Tibial nerve (tissue), 4 donors: ENCODE data around the gene DDIT3. TPM values are rescaled to one million over a fixed set of nuclear protein-coding genes. Genes with fewer than 3 reads are reported as not detected.

Experiments
- DNase-seq, 2 donors: peaks; one replicate each; pipeline ENCODE4 v3.0.0-alpha.2; 2019; ENCODE audit warnings: low spot score in 2 of 2
- H3K27ac ChIP-seq, 4 donors: fragments of 200-600 bp; sonication (generic) in 3 of 4; one replicate each; pipeline ENCODE4 v1.5.1; 2017 to 2019; ENCODE audit warnings: mild to moderate bottlenecking in 1 of 4
- H3K27me3 ChIP-seq, 2 donors: fragments of 200-600 bp; sonication (generic) in 1 of 2; one replicate each; pipeline versions ENCODE4 v1.5.1 to v1.6.0; 2017 to 2019
- H3K36me3 ChIP-seq, 3 donors: fragments of 200-600 bp; sonication (generic); one replicate each; pipeline ENCODE4 v1.5.1; 2018 to 2019
- H3K4me1 ChIP-seq, 4 donors: fragments of 200-600 bp; sonication (generic) in 3 of 4; one replicate each; pipeline ENCODE4 v1.5.1; 2017 to 2019
- H3K4me3 ChIP-seq, 4 donors: fragments of 200-600 bp; sonication (generic) in 3 of 4; one replicate each; pipeline ENCODE4 v1.5.1; 2017 to 2019; ENCODE audit warnings: mild to moderate bottlenecking in 1 of 4, moderate library complexity in 1 of 4
- H3K9me3 ChIP-seq, 4 donors: fragments of 200-600 bp; sonication (generic) in 3 of 4; one replicate each; pipeline ENCODE4 v1.5.1; 2017 to 2019
- EP300 ChIP-seq, 2 donors: sonication (generic); formaldehyde crosslinking; IDR thresholded peaks; one replicate each; pipeline ENCODE4 v1.6.1; 2017; ENCODE audit warnings: antibody characterized with exemption in 2 of 2, mild to moderate bottlenecking in 1 of 2
- POLR2A ChIP-seq, 2 donors: fragments of 450-650 bp; IDR thresholded peaks; one replicate each; pipeline ENCODE4 v1.6.1; 2017; ENCODE audit warnings: antibody characterized with exemption in 2 of 2, mild to moderate bottlenecking in 2 of 2, moderate library complexity in 2 of 2
- WGBS, 2 donors: methylation state at CpG; one replicate each; pipeline ENCODE4 v1.1.5; 2018; 5-methylcytosine and 5-hydroxymethylcytosine counted together
- total RNA-seq, 4 donors: library from RNA; depleted of rRNA; stranded (reverse); fragments of >200 nt; gene quantifications; one replicate each; pipeline ENCODE4 v1.1.0, GENCODE V29; 2016
- TF ChIP-seq, protein P1 (sequence below), 5 experiments: fragments of 200-600 bp in 3 of 5; fragments of 450-650 bp in 2 of 5; sonication (generic) in 3 of 5; IDR thresholded peaks; one replicate each; pipeline ENCODE4 v1.5.1; 2016 to 2019; ENCODE audit warnings: antibody characterized with exemption in 5 of 5, mild to moderate bottlenecking in 3 of 5, moderate library complexity in 2 of 5

DDIT3 gene
- total RNA-seq, 4 donors from 2014 or later, result 35.2 to 49.2 (median 42.1) TPM

DNA sequence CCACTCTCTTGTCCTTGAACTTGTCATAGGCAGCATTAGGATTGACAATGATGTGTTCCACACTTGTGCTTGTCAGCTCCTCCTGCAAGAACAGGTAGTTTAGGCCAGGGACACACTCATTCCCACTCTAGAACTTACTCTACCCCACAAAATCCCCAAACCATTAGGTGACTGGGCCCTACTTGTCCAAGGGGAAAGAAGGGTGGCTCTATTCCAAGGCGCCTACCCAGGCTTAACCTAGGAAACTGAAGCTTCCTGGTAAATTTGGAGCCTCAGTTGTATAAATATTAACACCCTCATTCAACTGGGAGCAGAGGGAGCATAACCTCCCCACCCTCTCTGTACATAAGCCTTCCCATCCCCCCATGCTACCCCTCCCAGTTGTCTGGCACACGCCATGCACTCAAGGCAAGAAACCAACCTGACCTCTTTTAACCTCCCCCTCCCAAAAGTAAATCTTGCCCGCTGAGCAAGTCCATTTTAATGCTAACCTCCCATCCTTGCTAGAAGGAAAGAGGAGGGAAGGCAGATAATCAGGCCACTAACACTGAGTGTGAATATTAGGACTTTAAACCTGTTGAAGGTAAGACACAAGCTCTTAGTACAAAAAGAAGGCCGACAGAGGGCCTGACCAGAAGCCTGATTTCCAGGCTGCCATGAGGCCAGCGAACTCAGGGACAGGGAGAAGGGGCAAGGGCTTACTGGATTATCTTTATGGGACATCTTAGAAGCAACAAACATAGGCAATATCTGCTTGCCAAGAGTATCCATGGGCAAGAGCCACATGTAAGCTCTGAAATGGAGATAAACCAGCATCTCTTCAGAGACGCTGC lies 15.7 kb upstream of the DDIT3 start:
- Histone ChIP-seq H3K27me3 (no peaks in the 10 kb centered on the region), H3K4me1 (peaks cover 0 to 9% (median 0%) of the 10 kb centered on the region in 4 donors), H3K27ac (no peak overlapping the region), H3K9me3 (no peaks in the 10 kb centered on the region), H3K36me3 (peaks cover 6 to 90% (median 21%) of the 10 kb centered on the region in 3 donors), H3K4me3 (no peak overlapping the region)
- 68 to 76% methylated on average over 6 of the region's 6 CpGs for WGBS, 2 donors
- no peak for DNase-seq
- TF ChIP-seq EP300 (IDR thresholded peaks at IDR 0.05) (no peak), POLR2A (IDR thresholded peaks at IDR 0.05) (no peak)

DNA sequence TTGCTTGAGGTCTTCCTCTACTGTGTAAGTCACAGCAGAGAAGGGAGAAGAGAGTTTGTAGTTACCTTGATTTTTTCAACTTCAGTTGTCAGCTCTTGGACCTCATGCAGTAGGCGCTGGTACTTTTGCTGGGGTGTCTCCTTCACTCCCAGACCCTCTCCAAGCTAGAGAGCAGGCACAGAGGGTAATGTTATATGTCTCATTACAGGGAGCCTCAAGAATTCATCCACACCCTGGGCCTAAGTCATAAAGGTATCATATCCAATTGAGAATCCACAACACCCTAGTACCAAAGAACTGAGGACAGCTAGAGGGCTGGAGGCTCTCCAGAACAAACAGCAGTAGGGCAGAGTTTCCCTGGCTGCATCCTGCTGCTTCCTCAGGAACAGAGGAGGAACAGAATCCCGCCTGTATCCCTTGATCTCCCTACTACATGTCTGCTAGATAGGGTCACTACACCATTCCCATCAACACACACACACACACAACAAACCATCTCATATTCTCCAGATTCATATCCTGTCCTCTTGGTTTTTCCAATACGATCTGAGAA lies 14.8 kb upstream of the DDIT3 start:
- no peak for TF ChIP-seq EP300 (IDR thresholded peaks at IDR 0.05)
- no peak for TF ChIP-seq POLR2A (IDR thresholded peaks at IDR 0.05)
- TF ChIP-seq, protein P1, sequence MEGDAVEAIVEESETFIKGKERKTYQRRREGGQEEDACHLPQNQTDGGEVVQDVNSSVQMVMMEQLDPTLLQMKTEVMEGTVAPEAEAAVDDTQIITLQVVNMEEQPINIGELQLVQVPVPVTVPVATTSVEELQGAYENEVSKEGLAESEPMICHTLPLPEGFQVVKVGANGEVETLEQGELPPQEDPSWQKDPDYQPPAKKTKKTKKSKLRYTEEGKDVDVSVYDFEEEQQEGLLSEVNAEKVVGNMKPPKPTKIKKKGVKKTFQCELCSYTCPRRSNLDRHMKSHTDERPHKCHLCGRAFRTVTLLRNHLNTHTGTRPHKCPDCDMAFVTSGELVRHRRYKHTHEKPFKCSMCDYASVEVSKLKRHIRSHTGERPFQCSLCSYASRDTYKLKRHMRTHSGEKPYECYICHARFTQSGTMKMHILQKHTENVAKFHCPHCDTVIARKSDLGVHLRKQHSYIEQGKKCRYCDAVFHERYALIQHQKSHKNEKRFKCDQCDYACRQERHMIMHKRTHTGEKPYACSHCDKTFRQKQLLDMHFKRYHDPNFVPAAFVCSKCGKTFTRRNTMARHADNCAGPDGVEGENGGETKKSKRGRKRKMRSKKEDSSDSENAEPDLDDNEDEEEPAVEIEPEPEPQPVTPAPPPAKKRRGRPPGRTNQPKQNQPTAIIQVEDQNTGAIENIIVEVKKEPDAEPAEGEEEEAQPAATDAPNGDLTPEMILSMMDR (IDR thresholded peaks at IDR 0.05), result no peak
- Histone ChIP-seq H3K9me3 (no peaks in the 10 kb centered on the region), H3K4me3 (no peak overlapping the region), H3K27me3 (no peaks in the 10 kb centered on the region), H3K27ac (no peak overlapping the region), H3K36me3 (peaks cover 6 to 90% (median 25%) of the 10 kb centered on the region in 3 donors), H3K4me1 (peaks cover 0 to 9% (median 0%) of the 10 kb centered on the region in 4 donors)
- no peak for DNase-seq
- WGBS, 2 donors, result 86 to 93% methylated on average over 3 of the region's 3 CpGs

DNA sequence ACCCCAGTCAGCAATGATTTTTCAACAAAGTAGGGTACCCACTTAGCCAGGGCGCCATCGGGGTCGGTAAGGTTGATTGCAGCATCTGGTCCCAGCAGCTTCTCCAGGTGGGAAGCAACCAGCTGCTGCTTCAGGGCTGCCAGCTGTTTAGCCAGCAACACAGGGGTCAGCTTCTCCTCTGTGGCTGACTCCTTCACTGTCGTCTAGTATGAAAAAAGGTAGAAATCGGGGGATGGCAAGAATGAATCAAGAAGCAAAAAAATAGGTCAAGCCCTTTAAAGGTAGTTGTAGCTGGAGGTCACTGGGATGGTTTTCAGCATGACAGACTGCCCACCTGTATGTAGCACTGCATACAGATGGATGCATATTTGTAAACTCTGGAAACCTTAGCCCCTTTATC lies 13.9 kb upstream of the DDIT3 start:
- no peaks in the 10 kb centered on the region for H3K27me3 ChIP-seq
- no peaks in the 10 kb centered on the region for H3K9me3 ChIP-seq
- no peak for DNase-seq
- no peak overlapping the region for H3K27ac ChIP-seq
- peaks cover 0 to 9% (median 0%) of the 10 kb centered on the region in 4 donors for H3K4me1 ChIP-seq
- TF ChIP-seq POLR2A (IDR thresholded peaks at IDR 0.05), result no peak
- TF ChIP-seq EP300 (IDR thresholded peaks at IDR 0.05), result no peak
- TF ChIP-seq, protein P1 (IDR thresholded peaks at IDR 0.05), result no peak
- no peak overlapping the region for H3K4me3 ChIP-seq
- 93 to 96% methylated on average over 5 of the region's 5 CpGs for WGBS, 2 donors
- peaks cover 6 to 90% (median 25%) of the 10 kb centered on the region in 3 donors for H3K36me3 ChIP-seq

DNA sequence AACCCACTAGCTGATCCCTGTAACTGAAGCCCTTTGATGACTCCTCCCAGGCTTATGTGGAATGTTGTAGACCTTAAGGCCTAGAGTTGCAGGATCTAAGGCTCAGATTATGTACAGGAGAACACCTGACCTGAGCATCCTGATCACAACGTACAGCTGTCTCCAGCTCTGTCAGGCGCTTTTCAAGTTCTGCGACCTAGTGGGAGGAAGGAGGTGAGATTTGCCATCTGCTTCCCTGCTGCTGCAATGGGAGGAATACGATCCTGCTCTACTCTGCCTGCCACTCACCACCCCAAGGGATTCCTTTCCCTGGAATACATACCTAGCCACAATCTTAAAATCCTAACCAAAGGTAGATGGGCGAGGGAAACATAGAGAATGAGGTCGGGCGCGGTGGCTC lies 12.8 kb upstream of the DDIT3 start:
- H3K36me3 ChIP-seq, result peaks cover 6 to 90% (median 25%) of the 10 kb centered on the region in 3 donors
- TF ChIP-seq EP300 (IDR thresholded peaks at IDR 0.05) (no peak), POLR2A (IDR thresholded peaks at IDR 0.05) (no peak)
- TF ChIP-seq, protein P1 (IDR thresholded peaks at IDR 0.05), result no peak

DNA sequence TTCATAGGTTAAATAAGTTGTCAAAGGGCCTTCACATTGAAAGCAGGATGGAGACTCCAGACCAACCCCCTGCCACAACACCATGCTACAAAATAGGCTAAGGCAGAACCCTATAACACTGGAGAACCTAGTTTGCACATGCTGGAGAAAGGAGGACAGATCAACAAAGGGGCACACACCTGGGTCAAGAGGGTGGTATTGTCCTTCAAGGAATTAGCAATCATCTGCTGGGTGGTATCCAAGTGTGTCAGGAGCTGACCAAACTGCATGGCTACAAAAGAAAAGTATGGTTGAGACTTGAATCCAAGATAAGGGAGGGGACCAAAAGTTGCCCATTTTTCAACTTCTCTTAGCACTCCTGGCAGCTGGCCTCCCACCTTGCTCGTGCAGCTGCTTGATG lies 11.5 kb upstream of the DDIT3 start:
- WGBS, 2 donors, result 56 to 91% methylated on average over 1 of the region's 1 CpG
- Histone ChIP-seq H3K4me3 (no peak overlapping the region), H3K27ac (no peak overlapping the region), H3K36me3 (peaks cover 6 to 90% (median 25%) of the 10 kb centered on the region in 3 donors), H3K4me1 (peaks cover 0 to 10% (median 0%) of the 10 kb centered on the region in 4 donors), H3K9me3 (no peaks in the 10 kb centered on the region), H3K27me3 (no peaks in the 10 kb centered on the region)
- no peak for DNase-seq
- TF ChIP-seq EP300 (IDR thresholded peaks at IDR 0.05) (no peak), POLR2A (IDR thresholded peaks at IDR 0.05) (no peak)
- TF ChIP-seq, protein P1 (IDR thresholded peaks at IDR 0.05), result no peak

More for the DNA sequence above, 12.8 kb upstream of the DDIT3 start:
- H3K9me3 ChIP-seq, result no peaks in the 10 kb centered on the region
- no peak for DNase-seq
- no peak overlapping the region for H3K27ac ChIP-seq
- H3K4me1 ChIP-seq, result peaks cover 0 to 9% (median 0%) of the 10 kb centered on the region in 4 donors
- WGBS, 2 donors, result 94 to 95% methylated on average over 8 of the region's 8 CpGs
- H3K27me3 ChIP-seq, result no peaks in the 10 kb centered on the region
- H3K4me3 ChIP-seq, result no peak overlapping the region
